GM18526 (cell line): ENCODE data around the gene RTN4.

Experiments used
- POLR2A ChIP-seq: IDR thresholded peaks from 3 replicates; pipeline ENCODE4 v1.6.1; 2011; ENCODE audit not compliant: insufficient read length; ENCODE audit errors: extremely low read depth

Gene RTN4

DNA sequence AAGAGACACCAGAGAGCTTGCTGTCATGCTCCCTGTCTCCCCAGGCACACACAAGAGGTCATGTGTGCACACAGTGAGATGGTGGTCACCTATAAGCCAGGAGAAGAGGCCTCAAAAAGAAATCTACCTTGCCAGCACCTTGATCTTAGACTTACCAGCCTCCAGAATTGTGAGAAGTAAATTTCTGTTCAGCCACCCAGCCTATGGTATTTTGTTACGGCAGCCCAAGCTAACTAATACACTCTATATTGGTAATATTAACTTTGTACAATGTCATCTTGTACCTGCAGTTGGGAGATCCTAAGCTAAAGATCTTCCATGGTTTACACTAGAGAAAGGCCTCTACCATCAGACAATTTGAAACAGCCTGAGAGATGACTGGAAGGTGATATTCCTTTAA is 21.2 kb downstream of the RTN4 start:
- TF ChIP-seq POLR2A: no peak

GRCh38 chr2:55027226-55027625 is 23.0 kb downstream of the RTN4 start:
- no peak for TF ChIP-seq POLR2A

DNA sequence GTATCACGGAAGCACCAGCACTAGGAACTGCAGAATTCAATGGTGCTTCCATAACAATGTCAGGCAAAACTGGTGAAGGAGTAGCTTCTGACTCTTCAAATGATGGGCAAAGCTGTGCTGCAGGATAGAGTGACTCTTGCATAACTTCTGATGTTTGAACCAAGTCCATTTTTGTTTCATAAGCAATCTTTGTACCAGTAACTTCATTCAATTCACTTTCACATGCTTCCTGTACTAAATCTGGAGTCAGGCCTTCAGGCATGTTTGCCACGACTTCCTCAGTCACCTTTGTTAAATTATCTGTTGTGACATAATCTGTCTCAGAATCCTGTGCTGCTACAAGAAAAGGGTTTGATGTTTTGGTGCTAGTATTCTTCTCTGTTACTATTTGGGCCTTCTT is 24.0 kb downstream of the RTN4 start:
- no peak for TF ChIP-seq POLR2A

- no peak for TF ChIP-seq POLR2A
These were observed 24.6 kb downstream of the RTN4 start for GRCh38 chr2:55025627-55026026.

- TF ChIP-seq POLR2A: no peak
These were observed 25.2 kb downstream of the RTN4 start for GRCh38 chr2:55025082-55025481.

DNA sequence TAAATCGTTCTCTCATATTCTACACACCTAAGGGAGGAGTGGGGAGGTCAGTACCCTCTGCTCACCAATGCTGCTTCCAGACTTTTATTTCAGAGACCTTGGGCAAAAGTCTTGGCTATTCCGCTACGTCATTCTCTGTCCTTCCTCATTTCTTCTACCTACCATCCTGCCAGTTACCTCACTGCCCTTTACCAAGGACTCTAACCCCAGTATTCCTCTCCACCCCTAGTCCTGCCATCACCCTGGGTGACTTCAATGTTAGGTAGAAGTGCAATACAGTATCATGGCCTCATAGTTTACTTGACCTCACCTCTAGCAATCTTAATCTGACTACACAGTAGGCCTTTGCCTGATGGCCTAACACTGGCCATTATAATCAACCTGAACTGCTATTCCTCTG is 27.8 kb downstream of the RTN4 start:
- TF ChIP-seq POLR2A: no peak

GRCh38 chr2:55019526-55020258 is 30.6 kb downstream of the RTN4 start:
- TF ChIP-seq POLR2A: no peak

DNA sequence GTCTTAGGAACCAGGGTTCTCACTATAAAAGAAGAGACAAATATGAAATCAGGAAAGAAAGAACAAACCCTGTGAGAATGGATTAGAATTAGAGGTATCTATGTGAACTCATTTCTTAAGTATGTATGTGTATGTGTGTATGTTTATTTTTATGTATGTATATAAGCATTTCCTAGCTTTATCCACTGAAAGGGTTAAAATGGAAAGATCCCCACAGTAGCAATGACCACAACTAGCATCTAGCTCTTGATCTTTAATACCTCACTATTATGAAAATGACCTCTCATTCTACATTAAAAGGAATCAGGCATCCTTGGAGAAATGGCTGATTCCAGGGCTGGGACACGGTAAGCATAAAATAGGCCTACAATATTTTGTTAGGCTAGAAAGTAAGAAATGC is 31.6 kb downstream of the RTN4 start:
- no peak for TF ChIP-seq POLR2A

DNA sequence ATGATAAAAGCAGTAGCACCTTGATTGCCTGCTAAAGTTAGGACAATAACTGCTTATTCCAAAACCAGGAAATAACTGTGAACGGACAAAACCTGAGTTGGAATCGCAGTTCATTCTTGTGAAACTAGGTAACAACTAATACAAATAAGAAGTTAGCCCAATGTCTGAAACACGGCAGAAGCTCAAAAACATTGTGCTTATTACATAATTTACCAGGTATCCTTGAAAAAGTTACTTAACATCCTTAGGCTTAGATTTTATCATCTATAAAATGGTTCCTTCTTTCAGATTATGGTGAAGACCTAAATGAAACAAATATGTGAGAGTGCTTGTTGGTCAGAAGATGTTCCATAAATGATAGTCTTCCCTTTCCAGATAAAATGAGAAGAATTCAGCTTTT is 32.4 kb downstream of the RTN4 start:
- no peak for TF ChIP-seq POLR2A

DNA sequence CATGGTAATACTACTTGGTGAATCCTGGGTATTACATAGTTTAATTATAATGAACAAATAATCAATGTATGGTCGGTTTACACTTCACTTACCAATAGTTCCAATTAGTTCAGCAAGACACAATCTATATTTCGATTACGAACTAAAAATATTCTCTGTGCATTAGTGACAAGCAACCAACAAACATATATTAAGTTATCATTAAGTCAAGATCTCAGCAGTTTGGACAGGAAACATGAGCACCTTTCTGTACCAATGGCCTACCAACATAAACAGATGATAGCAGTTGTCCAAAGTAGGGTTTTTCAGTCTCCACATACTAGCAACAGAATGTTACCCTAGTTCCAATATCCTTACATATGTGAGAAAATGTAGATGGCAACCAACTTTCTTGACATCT is 32.8 kb downstream of the RTN4 start:
- TF ChIP-seq POLR2A: no peak

- TF ChIP-seq POLR2A: no peak
These were observed 35.0 kb downstream of the RTN4 start for GRCh38 chr2:55014962-55015939.

GRCh38 chr2:55013936-55014335 is 36.3 kb downstream of the RTN4 start:
- TF ChIP-seq POLR2A: no peak

DNA sequence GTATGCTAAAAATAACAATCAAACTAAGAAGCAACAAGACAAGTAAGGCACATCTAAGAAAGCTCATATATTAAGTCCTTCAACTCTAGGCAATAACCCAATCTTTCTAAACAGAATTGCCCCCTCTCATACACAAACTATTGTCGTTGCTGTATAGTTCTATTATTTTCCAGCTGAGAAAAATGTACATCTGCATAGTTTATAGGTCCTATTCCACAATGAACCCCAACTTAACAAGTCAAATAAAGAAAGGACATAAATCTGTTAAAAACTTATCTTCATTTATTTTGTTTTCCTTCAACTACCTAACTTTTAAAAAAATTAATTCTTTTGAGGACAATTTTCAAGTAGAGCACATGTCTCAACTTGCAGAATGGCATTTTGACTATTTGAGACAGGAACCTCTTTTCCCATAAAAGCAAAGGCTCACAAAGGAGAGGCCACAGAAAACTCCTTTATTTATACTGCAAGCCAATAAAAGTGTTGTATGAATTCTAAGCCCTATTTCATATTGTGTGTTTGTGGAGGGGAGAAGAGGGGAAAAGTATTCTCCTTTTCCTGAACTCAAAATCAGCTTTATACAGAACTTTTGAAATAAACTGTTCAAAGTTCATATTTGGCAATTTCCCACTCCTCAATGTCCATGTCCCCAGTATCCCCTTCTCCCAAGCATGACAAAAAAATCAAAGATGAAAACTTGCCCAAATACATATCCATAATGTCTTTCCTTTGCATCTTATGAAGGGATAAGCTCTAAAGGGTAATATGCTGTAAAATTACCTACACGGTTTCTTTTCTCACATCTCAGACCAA is 37.4 kb downstream of the RTN4 start:
- no peak for TF ChIP-seq POLR2A

- no peak for TF ChIP-seq POLR2A
These were observed 38.2 kb downstream of the RTN4 start for GRCh38 chr2:55011831-55012671.
